GM21825 (cell line): ENCODE results near the gene CLPTM1.
"Not testable (repeated sequence)": the region's sequence is repeated elsewhere in the genome, so short reads cannot be mapped to it uniquely, and the experiment has no call there.

Experiments used
- ATAC-seq: cut with Tn5 transposase; IDR thresholded peaks from one replicate; pipeline ENCODE4 v1.9.1; 2021; ENCODE audit warnings: mild to moderate bottlenecking, moderate library complexity; ENCODE audit not compliant: unreplicated experiment

Gene CLPTM1, protein sequence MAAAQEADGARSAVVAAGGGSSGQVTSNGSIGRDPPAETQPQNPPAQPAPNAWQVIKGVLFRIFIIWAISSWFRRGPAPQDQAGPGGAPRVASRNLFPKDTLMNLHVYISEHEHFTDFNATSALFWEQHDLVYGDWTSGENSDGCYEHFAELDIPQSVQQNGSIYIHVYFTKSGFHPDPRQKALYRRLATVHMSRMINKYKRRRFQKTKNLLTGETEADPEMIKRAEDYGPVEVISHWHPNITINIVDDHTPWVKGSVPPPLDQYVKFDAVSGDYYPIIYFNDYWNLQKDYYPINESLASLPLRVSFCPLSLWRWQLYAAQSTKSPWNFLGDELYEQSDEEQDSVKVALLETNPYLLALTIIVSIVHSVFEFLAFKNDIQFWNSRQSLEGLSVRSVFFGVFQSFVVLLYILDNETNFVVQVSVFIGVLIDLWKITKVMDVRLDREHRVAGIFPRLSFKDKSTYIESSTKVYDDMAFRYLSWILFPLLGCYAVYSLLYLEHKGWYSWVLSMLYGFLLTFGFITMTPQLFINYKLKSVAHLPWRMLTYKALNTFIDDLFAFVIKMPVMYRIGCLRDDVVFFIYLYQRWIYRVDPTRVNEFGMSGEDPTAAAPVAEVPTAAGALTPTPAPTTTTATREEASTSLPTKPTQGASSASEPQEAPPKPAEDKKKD

DNA sequence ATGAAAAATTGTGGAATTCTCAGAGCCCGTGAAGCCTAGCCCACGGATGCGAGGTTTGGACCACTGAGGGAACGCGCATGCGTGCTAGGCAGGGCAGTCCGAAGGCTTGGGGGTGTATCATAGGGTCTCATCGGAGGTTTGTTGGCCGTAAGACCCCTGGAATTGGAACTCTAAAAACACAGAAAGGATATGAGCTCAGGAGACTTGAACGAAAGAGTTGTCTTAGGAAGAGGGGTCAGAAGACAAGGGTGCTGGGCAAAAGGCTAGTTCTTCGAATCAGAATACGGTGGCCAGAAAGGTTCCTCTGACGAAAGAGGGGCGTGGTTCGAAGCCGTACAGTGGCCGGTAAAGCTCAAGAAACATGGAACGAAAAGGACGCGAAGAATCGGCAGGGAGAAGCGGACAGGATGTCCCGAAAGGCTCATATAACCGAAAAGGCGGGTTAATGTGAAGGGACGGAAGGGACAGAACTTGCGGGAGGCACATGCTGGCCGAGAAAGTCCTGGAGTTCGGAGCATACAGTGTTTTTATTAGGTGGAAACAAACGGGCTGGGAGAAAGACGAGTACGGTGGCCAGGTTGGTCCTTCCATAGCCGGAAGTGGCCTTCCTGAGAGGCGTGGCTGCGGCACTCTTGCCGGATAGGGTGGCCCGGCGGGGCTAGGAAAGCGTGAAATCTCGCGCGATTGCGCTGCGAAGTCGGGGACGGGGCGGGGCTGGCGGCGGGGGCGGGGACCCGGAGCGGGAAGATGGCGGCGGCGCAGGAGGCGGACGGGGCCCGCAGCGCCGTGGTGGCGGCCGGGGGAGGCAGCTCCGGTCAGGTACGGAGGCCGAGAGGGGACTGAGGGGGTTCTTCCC lies at the start of gene CLPTM1:
TSS of gene CLPTM1 (plus strand) at position 732 of the 856 bp plus-strand sequence. CDS start at position 748, 16 bp downstream.
- peak; percentile 67 for ATAC-seq

DNA sequence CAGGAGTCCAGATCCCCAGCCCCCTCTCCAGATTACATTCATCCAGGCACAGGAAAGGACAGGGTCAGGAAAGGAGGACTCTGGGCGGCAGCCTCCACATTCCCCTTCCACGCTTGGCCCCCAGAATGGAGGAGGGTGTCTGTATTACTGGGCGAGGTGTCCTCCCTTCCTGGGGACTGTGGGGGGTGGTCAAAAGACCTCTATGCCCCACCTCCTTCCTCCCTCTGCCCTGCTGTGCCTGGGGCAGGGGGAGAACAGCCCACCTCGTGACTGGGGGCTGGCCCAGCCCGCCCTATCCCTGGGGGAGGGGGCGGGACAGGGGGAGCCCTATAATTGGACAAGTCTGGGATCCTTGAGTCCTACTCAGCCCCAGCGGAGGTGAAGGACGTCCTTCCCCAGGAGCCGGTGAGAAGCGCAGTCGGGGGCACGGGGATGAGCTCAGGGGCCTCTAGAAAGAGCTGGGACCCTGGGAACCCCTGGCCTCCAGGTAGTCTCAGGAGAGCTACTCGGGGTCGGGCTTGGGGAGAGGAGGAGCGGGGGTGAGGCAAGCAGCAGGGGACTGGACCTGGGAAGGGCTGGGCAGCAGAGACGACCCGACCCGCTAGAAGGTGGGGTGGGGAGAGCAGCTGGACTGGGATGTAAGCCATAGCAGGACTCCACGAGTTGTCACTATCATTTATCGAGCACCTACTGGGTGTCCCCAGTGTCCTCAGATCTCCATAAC lies 49.6 kb upstream of the CLPTM1 start, which contains the start of gene APOE:
TSS of gene APOE (plus strand) at position 360 of the 724 bp plus-strand sequence. CDS start 829 bp downstream, outside the sequence.
- ATAC-seq = no peak

DNA sequence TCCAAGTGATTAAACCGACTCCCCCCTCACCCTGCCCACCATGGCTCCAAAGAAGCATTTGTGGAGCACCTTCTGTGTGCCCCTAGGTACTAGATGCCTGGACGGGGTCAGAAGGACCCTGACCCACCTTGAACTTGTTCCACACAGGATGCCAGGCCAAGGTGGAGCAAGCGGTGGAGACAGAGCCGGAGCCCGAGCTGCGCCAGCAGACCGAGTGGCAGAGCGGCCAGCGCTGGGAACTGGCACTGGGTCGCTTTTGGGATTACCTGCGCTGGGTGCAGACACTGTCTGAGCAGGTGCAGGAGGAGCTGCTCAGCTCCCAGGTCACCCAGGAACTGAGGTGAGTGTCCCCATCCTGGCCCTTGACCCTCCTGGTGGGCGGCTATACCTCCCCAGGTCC lies 47.6 kb upstream of the CLPTM1 start:
- no peak for ATAC-seq

DNA sequence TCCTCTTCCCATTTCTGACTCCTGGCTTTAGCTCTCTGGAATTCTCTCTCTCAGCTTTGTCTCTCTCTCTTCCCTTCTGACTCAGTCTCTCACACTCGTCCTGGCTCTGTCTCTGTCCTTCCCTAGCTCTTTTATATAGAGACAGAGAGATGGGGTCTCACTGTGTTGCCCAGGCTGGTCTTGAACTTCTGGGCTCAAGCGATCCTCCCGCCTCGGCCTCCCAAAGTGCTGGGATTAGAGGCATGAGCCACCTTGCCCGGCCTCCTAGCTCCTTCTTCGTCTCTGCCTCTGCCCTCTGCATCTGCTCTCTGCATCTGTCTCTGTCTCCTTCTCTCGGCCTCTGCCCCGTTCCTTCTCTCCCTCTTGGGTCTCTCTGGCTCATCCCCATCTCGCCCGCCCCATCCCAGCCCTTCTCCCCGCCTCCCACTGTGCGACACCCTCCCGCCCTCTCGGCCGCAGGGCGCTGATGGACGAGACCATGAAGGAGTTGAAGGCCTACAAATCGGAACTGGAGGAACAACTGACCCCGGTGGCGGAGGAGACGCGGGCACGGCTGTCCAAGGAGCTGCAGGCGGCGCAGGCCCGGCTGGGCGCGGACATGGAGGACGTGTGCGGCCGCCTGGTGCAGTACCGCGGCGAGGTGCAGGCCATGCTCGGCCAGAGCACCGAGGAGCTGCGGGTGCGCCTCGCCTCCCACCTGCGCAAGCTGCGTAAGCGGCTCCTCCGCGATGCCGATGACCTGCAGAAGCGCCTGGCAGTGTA lies 46.9 kb upstream of the CLPTM1 start:
- no peak for ATAC-seq

GRCh38 chr19:44908836-44909261 lies 46.3 kb upstream of the CLPTM1 start:
- no peak for ATAC-seq

DNA sequence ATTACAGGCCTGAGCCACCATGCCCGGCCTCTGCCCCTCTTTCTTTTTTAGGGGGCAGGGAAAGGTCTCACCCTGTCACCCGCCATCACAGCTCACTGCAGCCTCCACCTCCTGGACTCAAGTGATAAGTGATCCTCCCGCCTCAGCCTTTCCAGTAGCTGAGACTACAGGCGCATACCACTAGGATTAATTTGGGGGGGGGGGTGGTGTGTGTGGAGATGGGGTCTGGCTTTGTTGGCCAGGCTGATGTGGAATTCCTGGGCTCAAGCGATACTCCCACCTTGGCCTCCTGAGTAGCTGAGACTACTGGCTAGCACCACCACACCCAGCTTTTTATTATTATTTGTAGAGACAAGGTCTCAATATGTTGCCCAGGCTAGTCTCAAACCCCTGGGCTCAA lies 45.4 kb upstream of the CLPTM1 start:
- ATAC-seq = no peak

DNA sequence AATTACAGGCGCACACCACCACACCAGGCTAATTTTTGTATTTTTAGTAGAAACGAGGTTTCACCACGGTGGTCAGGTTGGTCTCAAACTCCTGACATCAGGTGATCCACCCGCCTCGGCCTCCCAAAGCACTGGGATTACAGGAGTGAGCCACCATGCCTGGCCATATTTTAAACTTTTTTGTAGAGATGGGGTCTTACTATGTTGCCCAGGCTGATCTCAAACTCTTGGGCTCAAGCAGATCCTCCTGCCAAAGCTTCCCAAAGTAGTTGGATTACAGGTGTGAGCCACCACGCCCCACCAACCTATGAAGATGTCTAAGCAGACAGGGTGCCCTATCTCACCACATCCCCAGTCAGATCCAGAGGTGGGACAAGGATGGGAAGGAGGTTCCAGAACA lies 43.3 kb upstream of the CLPTM1 start:
- ATAC-seq = not testable (repeated sequence)

GRCh38 chr19:44912854-44913253 lies 42.3 kb upstream of the CLPTM1 start:
- ATAC-seq = no peak

DNA sequence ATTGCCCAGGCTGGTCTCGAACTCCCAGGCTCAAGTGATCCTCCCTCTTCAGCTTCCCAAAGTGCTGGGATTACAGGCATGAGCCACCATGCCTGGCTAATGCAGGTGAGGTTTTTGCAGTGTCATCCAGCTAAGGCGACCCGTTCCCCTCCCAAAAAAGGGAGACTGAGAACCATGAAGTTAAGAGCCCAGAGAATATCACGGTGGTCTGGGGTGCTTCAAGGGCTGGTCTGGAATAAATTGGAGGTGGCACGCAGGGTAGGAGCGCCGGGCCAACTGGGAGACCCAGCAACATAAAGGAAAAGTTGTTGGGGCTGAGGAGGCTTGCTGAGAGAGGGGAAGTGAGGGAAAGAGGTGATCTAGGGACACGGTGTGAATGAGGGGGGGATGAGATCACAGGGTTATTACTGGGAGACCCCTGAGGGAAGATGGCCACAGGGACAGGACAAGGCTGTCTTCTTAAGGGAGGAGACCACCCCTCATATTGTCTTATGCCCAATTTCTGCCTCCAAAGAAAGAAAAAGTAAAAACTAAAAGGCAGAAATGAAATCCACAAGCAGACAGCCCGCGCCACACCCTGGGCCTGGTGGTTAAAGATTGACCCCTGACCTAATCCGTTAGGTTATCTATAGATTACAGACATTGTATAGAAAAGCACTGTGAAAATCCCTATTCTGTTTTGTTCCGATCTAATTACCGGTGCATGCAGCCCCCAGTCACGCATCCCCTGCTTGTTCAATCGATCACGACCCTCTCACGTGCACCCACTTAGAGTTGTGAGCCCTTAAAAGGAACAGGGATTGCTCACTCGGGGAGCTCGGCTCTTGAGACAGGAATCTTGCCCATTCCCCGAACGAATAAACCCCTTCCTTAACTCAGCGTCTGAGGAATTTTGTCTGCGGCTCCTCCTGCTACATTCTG lies 41.4 kb upstream of the CLPTM1 start:
- ATAC-seq = not testable (repeated sequence)

DNA sequence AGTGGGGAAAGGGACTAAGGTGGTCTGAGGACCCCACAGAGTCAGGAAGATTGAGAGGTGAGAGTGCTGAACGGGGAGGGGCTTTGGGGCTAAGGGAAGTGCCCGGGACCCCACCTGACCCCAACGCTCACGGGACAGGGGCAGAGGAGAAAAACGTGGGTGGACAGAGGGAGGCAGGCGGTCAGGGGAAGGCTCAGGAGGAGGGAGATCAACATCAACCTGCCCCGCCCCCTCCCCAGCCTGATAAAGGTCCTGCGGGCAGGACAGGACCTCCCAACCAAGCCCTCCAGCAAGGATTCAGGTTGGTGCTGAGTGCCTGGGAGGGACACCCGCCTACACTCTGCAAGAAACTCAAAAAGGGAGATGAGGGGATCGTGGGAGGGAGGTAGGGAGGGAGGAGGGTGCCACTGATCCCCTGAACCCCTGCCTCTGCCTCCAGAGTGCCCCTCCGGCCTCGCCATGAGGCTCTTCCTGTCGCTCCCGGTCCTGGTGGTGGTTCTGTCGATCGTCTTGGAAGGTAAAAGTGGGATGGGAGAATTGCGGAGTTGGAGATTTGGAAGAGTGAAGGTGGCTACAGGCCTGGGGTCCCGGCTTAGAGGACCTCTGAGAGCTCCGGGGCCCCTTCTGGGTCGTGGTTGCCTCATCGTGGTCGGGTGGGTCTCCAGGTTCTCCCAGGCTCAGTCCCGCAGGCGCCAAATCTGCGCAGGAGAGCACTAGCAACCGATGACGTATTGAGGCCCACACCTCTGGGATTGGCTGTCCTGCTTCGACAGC lies 40.6 kb upstream of the CLPTM1 start, which contains the start of gene APOC1:
TSS of gene APOC1 (plus strand) at position 176 of the 774 bp plus-strand sequence. CDS start at position 460, 284 bp downstream.
- ATAC-seq = peak; percentile 90

DNA sequence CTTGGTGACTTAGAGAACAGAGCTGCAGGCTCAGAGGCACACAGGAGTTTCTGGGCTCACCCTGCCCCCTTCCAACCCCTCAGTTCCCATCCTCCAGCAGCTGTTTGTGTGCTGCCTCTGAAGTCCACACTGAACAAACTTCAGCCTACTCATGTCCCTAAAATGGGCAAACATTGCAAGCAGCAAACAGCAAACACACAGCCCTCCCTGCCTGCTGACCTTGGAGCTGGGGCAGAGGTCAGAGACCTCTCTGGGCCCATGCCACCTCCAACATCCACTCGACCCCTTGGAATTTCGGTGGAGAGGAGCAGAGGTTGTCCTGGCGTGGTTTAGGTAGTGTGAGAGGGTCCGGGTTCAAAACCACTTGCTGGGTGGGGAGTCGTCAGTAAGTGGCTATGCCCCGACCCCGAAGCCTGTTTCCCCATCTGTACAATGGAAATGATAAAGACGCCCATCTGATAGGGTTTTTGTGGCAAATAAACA lies 30.9 kb upstream of the CLPTM1 start:
- ATAC-seq = no peak

- ATAC-seq = no peak
Measured at GRCh38 chr19:44925114-44925891, 29.9 kb upstream of the CLPTM1 start.

DNA sequence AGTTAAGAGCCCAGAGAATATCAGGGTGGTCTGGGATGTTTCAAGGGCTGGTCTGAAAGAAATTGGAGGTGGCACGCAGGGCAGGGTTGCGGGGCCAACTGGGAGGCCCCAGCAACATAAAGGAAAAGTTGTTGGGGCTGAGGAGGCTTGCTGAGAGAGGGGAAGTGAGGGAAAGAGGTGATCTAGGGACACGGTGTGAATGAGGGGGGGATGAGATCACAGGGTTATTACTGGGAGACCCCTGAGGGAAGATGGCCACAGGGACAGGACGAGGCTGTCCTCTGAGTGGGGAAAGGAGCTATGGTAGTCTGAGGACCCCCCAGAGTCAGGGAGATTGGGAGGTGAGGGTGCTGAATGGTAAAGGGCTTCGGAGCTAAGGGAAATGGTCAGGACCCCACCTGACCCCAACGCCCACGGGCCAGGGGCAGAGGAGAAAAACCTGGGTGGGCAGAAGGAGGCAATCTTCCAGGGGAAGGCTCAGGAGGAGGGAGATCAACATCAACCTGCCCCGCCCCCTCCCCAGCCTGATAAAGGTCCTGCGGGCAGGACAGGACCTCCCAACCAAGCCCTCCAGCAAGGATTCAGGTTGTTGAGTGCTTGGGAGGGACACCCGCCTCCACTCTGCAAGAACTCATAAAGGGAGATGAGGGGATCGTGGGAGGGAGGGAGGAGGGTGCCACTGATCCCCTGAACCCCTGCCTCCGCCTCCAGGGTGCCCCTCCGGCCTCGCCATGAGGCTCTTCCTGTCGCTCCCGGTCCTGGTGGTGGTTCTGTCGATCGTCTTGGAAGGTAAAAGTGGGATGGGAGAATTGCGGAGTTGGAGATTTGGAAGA lies 28.7 kb upstream of the CLPTM1 start:
- ATAC-seq = not testable (repeated sequence)

DNA sequence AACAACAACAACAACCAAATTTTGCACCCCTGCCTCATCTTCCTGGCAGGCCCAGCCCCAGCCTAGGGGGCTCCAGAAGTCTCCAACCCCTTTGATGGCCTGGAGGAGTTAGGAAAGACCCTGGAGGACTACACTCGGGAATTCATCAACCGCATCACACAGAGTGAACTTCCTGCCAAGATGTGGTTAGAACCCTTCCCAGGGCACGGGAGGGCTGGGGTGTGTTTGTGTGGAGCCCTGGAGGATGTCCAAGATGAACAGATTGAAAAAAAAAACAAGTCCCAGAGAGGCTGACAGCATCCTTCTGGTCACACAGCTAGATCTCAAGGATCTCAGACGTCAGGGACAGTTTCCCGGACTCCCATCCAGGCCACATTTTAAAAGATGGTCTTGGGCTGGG lies 27.4 kb upstream of the CLPTM1 start:
- ATAC-seq = no peak

- ATAC-seq = no peak
Measured at GRCh38 chr19:44930088-44930487, 25.1 kb upstream of the CLPTM1 start.

- no peak for ATAC-seq
Measured at GRCh38 chr19:44931541-44931940, 23.6 kb upstream of the CLPTM1 start.
